Measurements from ENCODE around the gene TTL. TPM values are rescaled to one million over a fixed set of nuclear protein-coding genes. Genes with fewer than 3 reads are reported as not detected.

TTL gene
- total RNA-seq, 2 donors from 2014 or later: 61.1 to 89.6 TPM

DNA sequence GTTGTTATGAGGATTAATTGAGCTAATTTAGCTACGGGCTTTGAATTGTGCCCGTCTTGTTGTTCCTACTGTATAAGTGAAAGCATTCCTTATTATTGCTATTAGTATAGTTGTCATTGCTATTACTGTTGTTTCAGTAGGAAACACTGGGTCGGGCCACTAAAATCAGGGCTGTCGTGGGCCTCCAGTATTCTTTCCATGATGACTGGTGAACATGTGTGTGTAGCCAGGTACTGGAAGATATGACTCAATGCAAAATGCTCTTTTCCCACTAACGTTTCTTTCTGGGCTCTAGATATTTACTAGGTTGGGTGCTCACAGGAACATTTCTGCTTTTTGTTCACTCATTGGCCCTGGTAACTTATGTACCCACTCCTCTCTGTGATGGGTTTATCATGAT, 4.9 kb downstream of the TTL start:
- Mint-ChIP-seq H3K27ac (no peak overlapping the region), H3K9me3 (no peaks in the 10 kb centered on the region), H3K36me3 (ENCODE audit: low read depth) (peaks cover 41% of the 10 kb centered on the region), H3K27me3 (ENCODE audit: insufficient read depth) (no peaks in the 10 kb centered on the region), H3K4me1 (peaks cover 10% of the 10 kb centered on the region), H3K4me3 (no peak overlapping the region)
- TF ChIP-seq, protein P1, sequence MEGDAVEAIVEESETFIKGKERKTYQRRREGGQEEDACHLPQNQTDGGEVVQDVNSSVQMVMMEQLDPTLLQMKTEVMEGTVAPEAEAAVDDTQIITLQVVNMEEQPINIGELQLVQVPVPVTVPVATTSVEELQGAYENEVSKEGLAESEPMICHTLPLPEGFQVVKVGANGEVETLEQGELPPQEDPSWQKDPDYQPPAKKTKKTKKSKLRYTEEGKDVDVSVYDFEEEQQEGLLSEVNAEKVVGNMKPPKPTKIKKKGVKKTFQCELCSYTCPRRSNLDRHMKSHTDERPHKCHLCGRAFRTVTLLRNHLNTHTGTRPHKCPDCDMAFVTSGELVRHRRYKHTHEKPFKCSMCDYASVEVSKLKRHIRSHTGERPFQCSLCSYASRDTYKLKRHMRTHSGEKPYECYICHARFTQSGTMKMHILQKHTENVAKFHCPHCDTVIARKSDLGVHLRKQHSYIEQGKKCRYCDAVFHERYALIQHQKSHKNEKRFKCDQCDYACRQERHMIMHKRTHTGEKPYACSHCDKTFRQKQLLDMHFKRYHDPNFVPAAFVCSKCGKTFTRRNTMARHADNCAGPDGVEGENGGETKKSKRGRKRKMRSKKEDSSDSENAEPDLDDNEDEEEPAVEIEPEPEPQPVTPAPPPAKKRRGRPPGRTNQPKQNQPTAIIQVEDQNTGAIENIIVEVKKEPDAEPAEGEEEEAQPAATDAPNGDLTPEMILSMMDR (conservative IDR thresholded peaks at IDR 0.05): no peak
- no peak overlapping the region for H3K4me3 ChIP-seq (ENCODE audit: low read length)
- H3K9ac ChIP-seq (ENCODE audit: extremely low read depth, low read length, poor library complexity, severe bottlenecking): no peak overlapping the region
- peaks cover 57% of the 10 kb centered on the region for H3K36me3 ChIP-seq (ENCODE audit: control insufficient read depth, insufficient read depth, low read length)
- no peak overlapping the region for H3K27ac ChIP-seq (ENCODE audit: low read depth, low read length)
- 96% methylated on average over 5 of the region's 5 CpGs; no CpG with 5 or more reads in 1 of the 2 experiments for WGBS, 2 experiments (ENCODE audit: insufficient coverage in 1 of 2, insufficient read length in 1 of 2)
- H3K27me3 ChIP-seq (ENCODE audit: control insufficient read depth, insufficient read depth, low read length, poor library complexity, severe bottlenecking): no peaks in the 10 kb centered on the region
- no peaks in the 10 kb centered on the region for H3K9me3 ChIP-seq (ENCODE audit: control insufficient read depth, low read length)
- no peak for DNase-seq
- H3K4me1 ChIP-seq (ENCODE audit: control insufficient read depth, insufficient read depth, low read length): no peaks in the 10 kb centered on the region

DNA sequence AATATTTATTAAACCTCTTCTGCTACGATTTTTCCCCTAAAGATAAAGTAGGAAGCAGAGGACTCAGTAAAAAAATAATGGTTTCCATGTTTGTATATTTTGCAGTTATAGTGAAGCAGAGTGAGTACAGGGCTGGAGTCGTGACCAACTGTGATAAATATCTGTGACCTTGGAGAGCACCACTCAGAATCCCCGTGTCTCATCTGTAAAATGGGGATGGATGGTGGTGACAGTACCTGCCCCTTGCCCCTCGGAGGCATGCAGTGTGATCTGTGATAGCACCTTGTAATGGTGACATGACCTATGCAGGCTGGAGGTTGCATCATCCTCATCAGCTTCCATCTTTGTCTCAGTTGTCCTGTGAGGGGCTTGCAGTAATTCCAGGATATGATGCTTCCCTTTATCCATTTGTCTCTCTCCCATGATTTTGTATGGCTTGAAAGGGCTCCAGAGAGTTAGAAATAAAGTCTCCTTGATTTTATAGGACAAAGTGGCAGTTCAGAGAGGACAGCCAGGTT, 5.5 kb downstream of the TTL start:
- DNase-seq: no peak
- peaks cover 59% of the 10 kb centered on the region for H3K36me3 ChIP-seq (ENCODE audit: control insufficient read depth, insufficient read depth, low read length)
- H3K9me3 ChIP-seq (ENCODE audit: control insufficient read depth, low read length): no peaks in the 10 kb centered on the region
- no peak overlapping the region for H3K4me3 ChIP-seq (ENCODE audit: low read length)
- H3K9ac ChIP-seq (ENCODE audit: extremely low read depth, low read length, poor library complexity, severe bottlenecking): no peak overlapping the region
- H3K27me3 ChIP-seq (ENCODE audit: control insufficient read depth, insufficient read depth, low read length, poor library complexity, severe bottlenecking): no peaks in the 10 kb centered on the region
- H3K27me3 Mint-ChIP-seq (ENCODE audit: insufficient read depth): no peaks in the 10 kb centered on the region
- H3K4me3 Mint-ChIP-seq: no peak overlapping the region
- WGBS, 2 experiments (ENCODE audit: insufficient coverage in 1 of 2, insufficient read length in 1 of 2): 96 to 100% methylated on average over 1 to 4 of the region's 4 CpGs
- peaks cover 43% of the 10 kb centered on the region for H3K36me3 Mint-ChIP-seq (ENCODE audit: low read depth)
- no peaks in the 10 kb centered on the region for H3K9me3 Mint-ChIP-seq
- H3K27ac ChIP-seq (ENCODE audit: low read depth, low read length): no peak overlapping the region
- no peaks in the 10 kb centered on the region for H3K4me1 ChIP-seq (ENCODE audit: control insufficient read depth, insufficient read depth, low read length)
- H3K27ac Mint-ChIP-seq: no peak overlapping the region
- H3K4me1 Mint-ChIP-seq: peaks cover 10% of the 10 kb centered on the region
- TF ChIP-seq, protein P1 (conservative IDR thresholded peaks at IDR 0.05): no peak

DNA sequence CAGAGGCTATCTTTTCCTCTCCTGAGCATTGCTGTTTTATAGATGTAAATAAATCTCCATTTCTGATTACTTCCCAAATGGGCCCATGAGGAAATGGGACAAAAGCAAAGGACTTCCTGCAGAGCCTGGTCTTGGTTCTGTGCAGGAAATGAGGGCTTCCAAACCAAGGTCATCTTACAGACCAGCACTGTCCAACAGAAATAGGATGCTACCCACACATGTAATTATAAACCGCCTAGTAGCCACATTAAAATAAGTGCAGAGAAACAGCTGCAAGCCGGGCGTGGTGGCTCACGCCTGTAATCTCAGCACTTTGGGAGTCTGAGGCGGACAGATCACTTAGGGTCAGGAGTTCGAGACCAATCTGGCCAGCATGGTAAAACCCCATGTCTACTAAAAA, 6.2 kb downstream of the TTL start:
- Histone ChIP-seq H3K4me1 (ENCODE audit: control insufficient read depth, insufficient read depth, low read length) (no peaks in the 10 kb centered on the region), H3K4me3 (ENCODE audit: low read length) (no peak overlapping the region), H3K36me3 (ENCODE audit: control insufficient read depth, insufficient read depth, low read length) (peaks cover 59% of the 10 kb centered on the region), H3K9ac (ENCODE audit: extremely low read depth, low read length, poor library complexity, severe bottlenecking) (no peak overlapping the region), H3K27me3 (ENCODE audit: control insufficient read depth, insufficient read depth, low read length, poor library complexity, severe bottlenecking) (no peaks in the 10 kb centered on the region), H3K9me3 (ENCODE audit: control insufficient read depth, low read length) (no peaks in the 10 kb centered on the region), H3K27ac (ENCODE audit: low read depth, low read length) (no peak overlapping the region)
- Mint-ChIP-seq H3K27me3 (ENCODE audit: insufficient read depth) (no peaks in the 10 kb centered on the region), H3K4me3 (no peak overlapping the region), H3K36me3 (ENCODE audit: low read depth) (peaks cover 43% of the 10 kb centered on the region), H3K9me3 (no peaks in the 10 kb centered on the region), H3K27ac (no peak overlapping the region), H3K4me1 (peaks cover 10% of the 10 kb centered on the region)
- 95% methylated on average over 6 of the region's 6 CpGs for WGBS, 2 experiments (ENCODE audit: insufficient coverage in 1 of 2, insufficient read length in 1 of 2)
- TF ChIP-seq, protein P1 (conservative IDR thresholded peaks at IDR 0.05): no peak
- no peak for DNase-seq

All from endodermal cell (in vitro differentiated cells).